ENCODE measurements around the gene DECR2. TPM values are rescaled to one million over a fixed set of nuclear protein-coding genes. Genes with fewer than 3 reads are reported as not detected.

Gene DECR2
- 12.9 and 20.8 TPM in 2 replicates for total RNA-seq

GRCh38 chr16:401468-402348 is at the start of gene DECR2:
Gene DECR2, plus strand, starts transcription at chr16:401885. Its CDS starts 79 bp downstream, at chr16:401964.
- peak; percentile 42 for TF ChIP-seq CTCF (conservative IDR thresholded peaks at IDR 0.05; ENCODE audit: low read depth, low read length)
- H3K4me3 ChIP-seq (ENCODE audit: low read depth, low read length): peak within 1 kb of the TSS; percentile 94
- DNase-seq (ENCODE audit: low read depth): no peak

GRCh38 chr16:352547-353403 is 48.9 kb upstream of the DECR2 start, which contains the start of gene AXIN1:
Gene AXIN1, minus strand, starts transcription at chr16:352723. Its CDS starts 5,698 bp downstream, at chr16:347025.
- H3K4me3 ChIP-seq (ENCODE audit: low read depth, low read length): peak within 1 kb of the TSS; percentile 80
- peak; percentile 35 for TF ChIP-seq CTCF (conservative IDR thresholded peaks at IDR 0.05; ENCODE audit: low read depth, low read length)
- peak; percentile 33 for DNase-seq (ENCODE audit: low read depth)

GRCh38 chr16:353404-354290 is 48.0 kb upstream of the DECR2 start:
- TF ChIP-seq CTCF (conservative IDR thresholded peaks at IDR 0.05; ENCODE audit: low read depth, low read length): no peak
- no peak for DNase-seq (ENCODE audit: low read depth)
- peak overlapping the region; percentile 54 for H3K4me3 ChIP-seq (ENCODE audit: low read depth, low read length)

GRCh38 chr16:354291-354881 is 47.3 kb upstream of the DECR2 start:
- TF ChIP-seq CTCF (conservative IDR thresholded peaks at IDR 0.05; ENCODE audit: low read depth, low read length): no peak
- H3K4me3 ChIP-seq (ENCODE audit: low read depth, low read length): no peak overlapping the region
- DNase-seq (ENCODE audit: low read depth): no peak

GRCh38 chr16:354971-355461 is 46.7 kb upstream of the DECR2 start:
- TF ChIP-seq CTCF (conservative IDR thresholded peaks at IDR 0.05; ENCODE audit: low read depth, low read length): no peak
- no peak overlapping the region for H3K4me3 ChIP-seq (ENCODE audit: low read depth, low read length)

GRCh38 chr16:356741-357140 is 44.9 kb upstream of the DECR2 start:
- no peak for DNase-seq (ENCODE audit: low read depth)
- TF ChIP-seq CTCF (conservative IDR thresholded peaks at IDR 0.05; ENCODE audit: low read depth, low read length): no peak
- no peak overlapping the region for H3K4me3 ChIP-seq (ENCODE audit: low read depth, low read length)

More at GRCh38 chr16:354971-355461, 46.7 kb upstream of the DECR2 start:
- no peak for DNase-seq (ENCODE audit: low read depth)
